ENCODE data around the gene TCEANC.
"Not testable (repeated sequence)": the region's sequence is repeated elsewhere in the genome, so short reads cannot be mapped to it uniquely, and the experiment has no call there.

Gene TCEANC, protein sequence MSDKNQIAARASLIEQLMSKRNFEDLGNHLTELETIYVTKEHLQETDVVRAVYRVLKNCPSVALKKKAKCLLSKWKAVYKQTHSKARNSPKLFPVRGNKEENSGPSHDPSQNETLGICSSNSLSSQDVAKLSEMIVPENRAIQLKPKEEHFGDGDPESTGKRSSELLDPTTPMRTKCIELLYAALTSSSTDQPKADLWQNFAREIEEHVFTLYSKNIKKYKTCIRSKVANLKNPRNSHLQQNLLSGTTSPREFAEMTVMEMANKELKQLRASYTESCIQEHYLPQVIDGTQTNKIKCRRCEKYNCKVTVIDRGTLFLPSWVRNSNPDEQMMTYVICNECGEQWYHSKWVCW

DNA sequence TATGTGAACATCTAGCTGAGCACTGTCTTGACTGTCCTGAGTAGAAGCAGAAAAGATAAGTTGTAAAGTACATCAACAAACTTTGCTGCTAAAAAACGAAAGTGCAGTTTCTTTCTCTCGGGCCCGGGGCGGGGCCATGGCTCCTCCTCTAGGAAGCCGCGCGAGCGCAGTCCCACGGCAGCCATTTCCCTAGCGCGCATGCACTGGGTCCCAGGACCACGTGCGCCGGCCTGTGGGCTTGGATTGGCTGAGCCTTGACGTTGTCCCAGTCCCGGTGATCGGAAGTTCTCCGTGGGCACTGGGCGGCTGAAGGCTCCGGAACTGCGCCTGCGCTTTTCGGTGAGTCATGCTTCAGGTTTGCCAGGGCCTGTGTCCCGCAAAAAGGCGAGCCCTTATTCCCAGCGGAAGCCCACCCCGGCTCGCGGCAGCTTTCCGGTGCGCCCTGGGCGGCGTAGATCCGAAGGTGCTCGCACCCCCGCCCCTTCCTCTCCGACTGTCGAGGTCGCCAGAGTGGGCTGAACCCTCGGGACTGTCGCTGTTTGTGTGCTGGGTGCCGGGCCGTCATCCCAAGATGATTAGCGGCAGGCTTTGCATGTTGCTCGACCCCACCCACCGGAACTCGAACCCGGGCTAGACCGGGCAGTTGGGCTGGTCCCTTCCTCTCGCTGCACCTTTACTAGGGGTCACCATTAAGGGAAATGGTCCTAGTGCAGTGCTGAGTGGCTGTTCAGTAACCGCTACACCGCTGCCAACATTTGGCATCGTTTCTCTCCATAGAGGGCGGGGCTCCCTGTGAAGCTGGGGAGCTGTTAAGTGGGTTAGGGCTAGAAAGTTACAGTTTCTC lies at the start of gene TCEANC:
TCEANC (plus strand) TSS at position 292 of the 844 bp plus-strand sequence. CDS start 9,368 bp downstream, outside the sequence.
- DNase-seq: peak; percentile 83 to 93

DNA sequence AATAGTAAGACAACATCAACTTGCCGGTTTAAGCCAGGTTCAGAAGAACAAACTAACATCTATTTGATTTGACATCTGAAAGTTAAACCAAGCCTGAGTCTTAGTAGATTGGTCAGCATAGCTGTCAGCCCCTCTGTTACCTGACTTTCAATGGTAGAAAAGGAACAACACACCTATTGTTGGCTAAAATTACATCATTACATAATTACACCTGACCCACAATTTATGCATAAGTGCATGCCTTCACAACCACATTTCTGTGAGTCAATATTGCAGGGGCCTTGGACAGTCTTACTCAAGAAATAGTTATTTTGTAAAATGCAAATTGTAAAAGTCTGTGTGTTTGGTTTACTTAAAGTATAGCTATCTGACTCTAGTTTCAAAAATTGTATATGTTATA lies 47.3 kb upstream of the TCEANC start:
- DNase-seq: no peak

DNA sequence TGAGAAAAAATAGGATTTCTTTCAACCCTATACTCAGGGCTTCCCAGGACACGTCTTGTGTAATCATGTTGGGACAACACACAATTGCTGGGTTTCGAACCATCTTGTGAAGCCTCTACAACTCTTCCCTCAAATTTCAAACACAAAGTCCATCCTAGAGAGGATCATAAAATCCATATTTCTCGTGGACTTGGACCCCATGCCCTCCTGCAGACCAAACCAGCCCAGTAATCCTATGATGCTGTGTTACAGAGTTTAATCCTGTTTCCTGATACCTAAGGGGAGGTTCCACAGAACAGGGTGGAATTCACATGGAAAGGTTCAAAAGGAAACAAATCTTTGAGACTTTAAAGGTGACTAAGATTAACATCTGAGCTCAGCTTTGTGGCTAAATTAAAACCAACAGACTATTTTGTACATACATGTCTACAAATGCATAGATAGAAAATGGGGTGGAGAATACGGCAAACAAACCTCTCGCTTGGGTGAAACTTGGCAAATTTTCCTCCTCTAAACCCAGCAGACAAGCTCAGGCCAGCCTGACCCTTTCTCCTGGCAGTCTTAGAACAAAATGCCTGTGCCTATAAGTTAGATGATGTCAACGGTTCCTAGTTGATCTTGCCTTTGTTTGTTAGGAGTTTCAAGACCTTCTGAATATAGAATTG lies 45.5 kb upstream of the TCEANC start:
- no peak for DNase-seq

DNA sequence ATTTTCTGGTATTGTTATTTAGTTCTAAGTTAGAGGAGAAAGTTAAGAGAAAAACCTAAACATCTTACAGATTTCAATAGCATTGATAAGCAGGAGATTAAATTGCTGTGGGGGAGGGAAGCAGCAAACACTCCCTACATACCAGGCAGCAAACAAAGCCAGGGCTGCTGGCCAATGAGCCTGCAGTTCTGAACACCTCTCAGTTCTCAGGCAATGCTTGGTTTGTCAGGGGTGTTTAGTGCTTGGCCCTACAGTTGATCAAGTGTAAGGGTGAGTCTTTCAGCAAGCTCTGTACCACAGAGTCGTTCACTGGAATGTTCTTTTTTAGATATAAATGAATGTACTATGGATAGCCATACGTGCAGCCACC lies 45.0 kb upstream of the TCEANC start:
- no peak for DNase-seq

DNA sequence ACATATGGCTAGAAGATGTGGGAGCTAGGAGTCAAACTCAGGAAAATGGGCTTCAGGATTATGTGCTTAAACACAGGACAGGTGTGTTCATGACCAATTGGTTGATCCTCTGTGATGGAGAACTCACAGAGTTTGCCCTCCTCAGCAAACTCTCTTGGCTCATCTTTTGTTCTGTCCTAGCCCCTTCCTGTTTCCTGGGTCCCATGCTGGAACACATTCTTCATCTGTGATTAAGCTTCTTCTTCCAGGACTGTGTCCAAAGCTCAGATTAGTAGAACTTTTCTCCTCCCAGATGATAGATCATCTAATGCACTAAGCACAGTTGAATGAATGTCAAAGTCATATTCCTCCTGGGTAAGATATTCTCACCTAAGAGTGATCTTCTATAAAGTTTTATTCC lies 38.8 kb upstream of the TCEANC start:
- no peak for DNase-seq

DNA sequence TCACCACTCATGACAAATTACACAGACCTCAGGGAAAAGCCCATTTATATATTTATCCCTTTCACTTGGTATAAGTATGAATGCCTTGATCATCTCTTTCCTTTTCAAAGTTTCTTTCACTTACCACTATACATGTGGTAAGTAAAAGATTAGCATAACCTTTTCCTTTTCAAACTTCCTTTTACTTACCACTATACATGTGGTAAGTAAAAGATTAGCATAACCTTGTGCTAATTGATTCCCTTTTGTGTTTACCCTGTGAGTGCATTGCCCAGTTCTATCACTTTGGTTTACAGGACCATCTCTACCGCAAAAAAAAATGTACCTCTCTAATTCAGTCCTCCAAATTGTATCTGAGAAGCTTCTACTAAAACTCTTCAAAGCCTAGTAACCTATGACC lies 32.7 kb upstream of the TCEANC start:
- no peak for DNase-seq

DNA sequence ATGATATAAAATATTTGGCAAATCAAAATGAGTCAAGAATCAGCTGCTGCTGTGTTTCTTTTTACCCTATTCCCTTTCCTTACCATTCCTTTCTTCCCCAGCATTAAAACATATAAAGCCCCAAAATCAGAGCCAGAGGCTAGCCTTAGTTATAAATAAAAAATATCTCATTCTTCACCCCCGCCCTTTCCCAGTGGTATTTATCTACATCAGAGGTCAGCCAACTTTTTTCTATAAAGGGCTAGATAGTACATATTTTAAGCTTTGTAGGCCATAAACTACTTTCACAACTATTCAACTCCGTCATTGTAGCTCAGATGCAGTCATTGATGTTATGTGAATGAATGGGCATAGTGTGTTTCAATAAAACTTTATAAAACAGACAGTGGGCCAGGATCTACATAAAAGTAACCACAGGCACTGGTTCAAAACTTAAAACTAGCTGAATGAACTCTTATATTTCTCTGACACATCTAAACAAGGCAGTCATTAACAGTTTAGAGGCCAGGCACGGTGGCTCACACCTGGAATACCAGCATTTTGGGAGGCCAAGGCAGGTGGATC lies 30.5 kb upstream of the TCEANC start:
- DNase-seq: no peak

DNA sequence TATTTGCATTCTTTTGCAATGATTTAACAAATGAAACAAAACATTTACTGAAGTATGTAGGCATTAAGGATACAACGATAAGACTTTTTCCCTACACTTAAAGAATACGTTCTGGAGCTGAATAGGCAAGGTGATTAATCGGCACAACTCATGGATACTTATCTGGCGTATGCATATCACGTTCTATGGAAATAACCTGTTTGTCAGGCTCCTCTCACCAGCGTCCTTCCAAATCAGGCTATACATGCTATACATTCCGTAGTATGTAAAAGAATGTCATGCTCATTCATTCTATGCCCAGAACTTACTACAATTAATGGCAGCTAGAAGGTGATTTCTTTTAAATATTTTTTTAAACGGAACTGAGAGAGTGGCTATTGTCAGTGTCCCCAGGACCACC lies 25.6 kb upstream of the TCEANC start:
- no peak for DNase-seq

DNA sequence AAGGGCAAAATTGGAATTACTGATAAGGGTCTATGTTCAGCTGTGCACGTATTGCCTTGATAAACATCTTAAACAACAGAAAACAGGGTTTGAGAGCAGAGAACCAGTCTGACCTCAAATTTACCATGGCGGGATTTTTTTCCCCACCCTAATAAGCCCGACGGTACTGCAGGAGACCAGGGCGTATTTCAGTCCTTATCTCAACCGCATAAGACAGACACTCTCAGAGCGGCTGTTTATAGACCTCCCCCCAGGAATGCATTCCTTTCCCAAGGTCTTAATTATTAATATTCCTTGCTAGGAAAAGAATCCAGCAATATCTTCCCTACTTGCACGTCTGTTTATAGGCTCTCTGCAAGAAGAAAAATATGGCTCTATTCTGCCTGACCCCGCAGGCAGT lies 15.7 kb upstream of the TCEANC start:
- not testable (repeated sequence) for DNase-seq

DNA sequence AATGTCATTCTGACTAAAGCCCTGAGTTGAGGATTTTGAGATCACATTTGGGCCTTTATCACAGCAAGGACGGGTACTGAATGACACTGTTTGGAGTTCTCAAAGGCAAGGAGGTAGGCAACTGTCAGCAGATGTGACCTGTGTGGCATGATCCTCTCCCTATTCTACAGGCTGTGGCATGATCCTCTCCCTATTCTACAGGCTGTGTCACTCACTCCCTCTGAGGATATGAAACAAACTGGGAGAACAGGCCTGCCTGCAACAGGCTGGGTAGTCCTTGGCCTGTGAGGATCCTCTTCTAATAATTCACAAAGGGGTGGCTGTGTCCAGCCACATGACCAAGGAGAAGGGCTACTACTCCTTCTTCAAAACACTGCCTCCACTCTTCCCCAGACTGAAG lies 14.9 kb upstream of the TCEANC start:
- no peak for DNase-seq

DNA sequence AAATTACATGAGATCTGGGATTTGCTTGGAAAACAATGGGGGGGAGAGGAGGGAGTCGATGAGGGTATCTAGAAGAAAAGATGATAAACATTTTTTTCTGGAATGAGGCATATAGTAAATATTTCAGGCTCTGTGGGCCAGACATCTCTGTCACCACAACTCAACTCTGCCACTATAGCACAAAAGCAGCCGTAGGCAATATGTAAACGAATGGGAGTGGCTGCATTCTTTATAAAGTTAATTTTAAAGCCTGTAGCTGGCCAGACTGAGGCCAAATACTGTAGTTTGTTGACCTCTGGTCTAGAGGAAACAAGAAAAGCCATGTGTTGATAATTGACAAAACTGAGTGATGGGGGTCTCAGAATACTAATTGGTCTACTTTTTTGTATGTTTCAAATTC lies 14.1 kb upstream of the TCEANC start:
- no peak for DNase-seq

DNA sequence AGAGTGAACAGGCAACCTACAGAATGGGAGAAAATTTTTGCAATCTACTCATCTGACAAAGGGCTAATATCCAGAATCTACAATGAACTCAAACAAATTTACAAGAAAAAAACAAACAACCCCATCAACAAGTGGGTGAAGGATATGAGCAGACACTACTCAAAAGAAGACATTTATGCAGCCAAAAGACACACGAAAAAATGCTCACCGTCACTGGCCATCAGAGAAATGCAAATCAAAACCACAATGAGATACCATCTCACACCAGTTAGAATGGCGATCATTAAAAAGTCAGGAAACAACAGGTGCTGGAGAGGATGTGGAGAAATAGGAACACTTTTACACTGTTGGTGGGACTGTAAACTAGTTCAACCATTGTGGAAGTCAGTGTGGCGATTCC lies 11.3 kb upstream of the TCEANC start:
- DNase-seq: not testable (repeated sequence)

DNA sequence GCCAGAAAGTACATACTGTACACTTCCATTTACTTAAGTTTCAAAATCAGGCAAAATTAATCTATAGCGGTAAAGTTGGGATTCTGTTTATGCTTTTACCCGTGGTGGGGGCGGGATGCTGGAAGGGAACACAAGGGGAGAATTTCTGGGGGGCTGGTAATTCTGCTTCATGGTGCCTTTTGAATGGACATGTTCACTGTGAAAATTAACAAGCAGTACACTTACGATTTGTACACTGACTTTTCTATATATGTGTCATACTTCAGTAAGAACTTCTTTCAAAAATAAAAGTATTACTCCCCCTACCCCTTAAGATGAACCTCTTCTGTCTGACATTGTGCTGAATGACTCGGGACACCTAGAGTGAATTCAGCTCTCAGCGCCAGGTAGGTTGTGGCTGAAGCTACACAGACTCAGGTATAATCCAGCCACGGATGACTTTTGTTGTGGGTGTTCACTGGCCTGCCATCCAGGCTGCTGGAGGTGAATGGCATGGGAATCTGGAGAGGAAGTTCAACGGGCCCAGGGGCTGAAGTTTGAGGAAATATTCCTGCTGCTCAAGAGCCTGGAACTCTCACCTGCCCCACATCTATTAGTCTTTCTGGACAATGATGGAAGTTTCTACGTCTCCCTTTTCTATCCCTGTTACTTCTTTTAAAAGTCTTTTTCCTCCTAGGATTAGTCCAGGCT lies 7.3 kb upstream of the TCEANC start:
- DNase-seq: no peak

DNA sequence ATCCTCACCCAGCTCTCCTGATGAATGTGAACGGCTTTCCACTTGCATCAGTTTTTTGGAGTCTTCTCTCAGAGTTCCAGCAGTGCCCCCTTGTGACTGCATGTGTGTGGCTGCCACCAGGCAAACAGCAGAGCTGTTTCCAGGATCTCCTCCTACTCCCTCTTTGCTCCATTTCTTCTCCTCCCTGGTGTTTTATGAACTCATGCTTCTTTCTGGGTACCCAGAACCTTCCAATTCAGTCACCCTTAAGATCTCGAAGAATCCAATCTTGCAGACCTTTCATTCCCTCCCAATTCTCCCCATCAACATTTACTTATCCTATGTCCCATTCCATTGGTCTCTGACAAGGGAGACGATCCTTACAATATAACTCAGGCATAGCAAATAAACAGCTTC lies 6.8 kb upstream of the TCEANC start:
- DNase-seq: peak in 1 of 2 experiments; percentile 13

DNA sequence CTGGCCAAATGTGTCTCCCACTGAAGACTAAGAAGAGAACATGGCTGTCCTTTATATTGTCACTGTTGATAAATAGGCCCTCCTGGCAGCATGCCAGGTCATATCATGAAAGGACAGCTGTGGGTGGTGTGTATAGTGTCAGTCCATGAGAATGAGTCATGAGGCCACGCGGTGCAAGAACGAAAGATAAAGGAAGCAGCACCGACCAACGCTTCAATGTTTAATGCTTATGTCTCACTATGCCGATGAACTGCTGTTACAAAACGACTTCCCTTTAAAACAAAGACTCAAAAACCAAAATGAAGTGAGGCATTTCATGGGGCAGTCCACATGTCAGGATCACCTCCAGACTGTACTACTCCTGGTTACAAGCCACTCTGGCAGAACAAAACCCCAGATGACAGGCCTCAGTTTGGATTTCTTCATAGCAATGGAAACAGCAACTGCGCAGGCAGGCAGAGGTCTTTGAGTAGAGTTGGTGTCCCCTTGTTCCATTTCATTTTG lies 5.2 kb upstream of the TCEANC start:
- peak; percentile 43 to 69 for DNase-seq

DNA sequence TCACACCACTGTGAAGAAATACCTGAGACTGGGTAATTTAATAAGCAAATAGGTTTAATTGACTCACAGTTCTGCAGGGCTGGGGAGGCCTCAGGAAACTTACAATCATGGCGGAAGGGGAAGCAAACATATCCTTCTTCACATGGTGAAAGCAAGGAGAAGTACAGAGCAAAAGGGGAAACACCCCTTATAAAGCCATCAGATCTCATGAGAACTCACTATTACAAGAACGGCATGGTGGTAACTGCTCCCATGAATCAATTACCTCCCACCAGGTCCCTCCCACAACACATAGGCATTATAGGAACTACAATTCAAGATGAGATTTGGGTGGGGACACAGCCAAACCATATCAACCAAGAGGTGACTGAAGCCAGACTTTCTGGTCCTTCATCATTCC lies 4.6 kb upstream of the TCEANC start:
- not testable (repeated sequence) for DNase-seq

DNA sequence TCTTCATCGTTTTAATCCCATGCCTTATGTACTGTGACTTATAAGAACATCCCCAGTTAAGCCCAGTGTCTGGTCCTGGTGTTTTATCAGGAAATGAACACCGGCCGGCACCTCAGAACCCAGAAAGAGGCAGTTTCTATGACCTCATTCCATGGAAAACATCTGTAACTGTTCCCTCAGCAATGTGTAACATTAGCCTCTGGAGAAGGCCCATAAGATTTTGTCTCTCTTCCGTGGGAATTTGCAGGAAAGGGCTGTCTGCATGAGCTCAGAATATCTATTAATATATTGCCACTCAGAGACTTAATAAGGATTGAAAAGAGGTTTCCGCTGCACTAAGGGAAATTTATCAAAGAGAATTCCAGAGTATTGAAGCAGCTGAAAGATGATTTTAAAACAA lies 3.1 kb upstream of the TCEANC start:
- DNase-seq: no peak

DNA sequence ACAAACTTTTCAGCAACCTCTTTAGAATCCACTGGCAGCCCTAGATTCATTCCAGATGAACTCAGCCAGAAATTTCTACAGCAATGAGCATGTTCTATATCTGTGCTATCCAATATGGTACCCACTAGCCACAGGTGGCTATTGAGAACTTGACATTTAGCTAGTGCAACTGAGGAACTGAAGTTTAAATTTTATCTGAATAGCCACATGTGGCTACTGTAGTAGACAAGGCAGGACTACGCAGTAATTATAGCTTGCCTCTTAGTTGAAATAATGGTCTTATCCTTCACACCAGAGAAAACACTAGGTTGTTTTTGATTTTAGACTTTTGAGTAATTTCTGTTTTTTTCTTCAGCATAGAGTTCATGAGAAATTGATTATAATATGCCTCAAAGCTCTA lies 2.6 kb upstream of the TCEANC start:
- DNase-seq: no peak

DNA sequence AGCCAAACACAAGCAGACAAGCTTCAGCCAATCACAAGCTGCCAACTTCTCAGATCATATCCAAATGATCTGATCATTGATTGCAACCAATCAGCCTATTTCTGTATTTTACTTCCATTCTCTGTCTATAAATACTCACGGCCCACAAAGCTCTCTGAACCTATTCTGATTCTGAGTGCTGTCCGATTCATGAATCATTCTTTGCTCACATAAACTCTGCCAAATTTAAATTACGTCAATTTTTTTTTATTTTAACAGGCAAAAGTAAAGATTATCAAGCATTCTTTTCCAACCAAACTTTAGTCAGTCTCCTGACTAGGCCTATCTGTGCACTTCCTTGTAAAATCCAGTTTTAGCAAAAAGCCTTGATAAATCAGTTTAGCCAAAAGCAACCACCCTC lies 1.8 kb upstream of the TCEANC start:
- DNase-seq: no peak

DNA sequence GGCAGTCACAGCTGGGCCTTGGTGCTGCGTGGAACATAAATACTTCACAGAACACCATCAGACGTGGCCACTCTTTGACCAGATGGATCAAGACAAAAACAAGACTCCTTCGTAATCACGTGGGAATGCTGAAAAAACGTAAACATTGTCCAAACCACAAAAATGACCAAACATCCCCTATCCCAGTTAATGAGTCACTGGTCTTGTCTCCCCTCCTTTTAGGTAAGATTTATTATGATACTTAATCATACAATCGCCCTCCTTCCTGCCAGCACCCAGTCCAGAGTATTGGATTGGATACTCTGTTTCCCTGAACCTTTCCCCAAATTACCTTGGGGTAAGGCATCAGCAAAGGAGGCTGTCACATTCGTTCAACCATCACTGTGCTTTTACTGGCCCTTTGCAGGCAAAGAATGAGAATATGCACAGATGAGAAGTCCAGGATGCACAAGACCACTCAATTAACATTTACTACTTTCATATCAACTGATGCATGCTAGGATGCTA lies 601 bp upstream of the TCEANC start:
- DNase-seq: no peak

DNA sequence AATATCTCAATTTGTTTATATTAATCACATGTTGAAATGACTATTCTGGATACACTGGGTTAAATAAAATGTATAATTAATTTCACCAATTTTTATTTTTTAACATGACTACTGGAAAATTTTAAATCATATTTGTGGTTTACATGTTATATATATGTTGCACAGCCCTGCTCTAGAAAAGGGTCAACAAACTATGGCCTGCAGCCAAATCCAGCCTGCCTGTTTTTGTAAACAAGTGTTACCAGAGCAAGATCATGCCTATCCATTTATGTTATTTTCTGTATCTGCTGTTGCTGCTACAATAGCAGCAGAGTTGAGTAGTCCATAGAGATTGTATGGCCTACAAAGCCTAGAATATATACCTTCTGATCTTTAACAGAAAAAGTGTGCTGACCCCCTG lies 1.2 kb downstream of the TCEANC start:
- DNase-seq: no peak

DNA sequence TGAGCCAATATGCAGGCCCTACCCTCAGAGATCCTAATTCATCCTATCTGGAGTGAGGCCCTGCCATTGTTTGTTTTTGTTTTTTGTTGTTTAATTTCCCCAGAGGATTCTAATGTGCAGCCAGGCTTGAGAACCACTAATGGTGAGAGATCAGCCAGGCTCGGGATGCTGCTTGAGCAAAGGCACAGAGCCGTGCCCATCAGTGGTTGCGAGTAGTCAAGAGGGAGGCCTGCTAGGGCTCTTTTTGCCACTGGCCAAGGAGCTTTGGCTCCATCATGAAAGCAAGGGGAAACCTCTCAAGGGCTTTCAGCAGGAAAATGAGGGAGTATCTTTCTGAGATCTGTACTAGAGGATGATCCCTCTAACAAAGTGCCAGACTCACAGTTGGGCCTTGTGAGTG lies 2.7 kb downstream of the TCEANC start:
- no peak for DNase-seq
